ENCODE data around the gene MTUS2.

DNA sequence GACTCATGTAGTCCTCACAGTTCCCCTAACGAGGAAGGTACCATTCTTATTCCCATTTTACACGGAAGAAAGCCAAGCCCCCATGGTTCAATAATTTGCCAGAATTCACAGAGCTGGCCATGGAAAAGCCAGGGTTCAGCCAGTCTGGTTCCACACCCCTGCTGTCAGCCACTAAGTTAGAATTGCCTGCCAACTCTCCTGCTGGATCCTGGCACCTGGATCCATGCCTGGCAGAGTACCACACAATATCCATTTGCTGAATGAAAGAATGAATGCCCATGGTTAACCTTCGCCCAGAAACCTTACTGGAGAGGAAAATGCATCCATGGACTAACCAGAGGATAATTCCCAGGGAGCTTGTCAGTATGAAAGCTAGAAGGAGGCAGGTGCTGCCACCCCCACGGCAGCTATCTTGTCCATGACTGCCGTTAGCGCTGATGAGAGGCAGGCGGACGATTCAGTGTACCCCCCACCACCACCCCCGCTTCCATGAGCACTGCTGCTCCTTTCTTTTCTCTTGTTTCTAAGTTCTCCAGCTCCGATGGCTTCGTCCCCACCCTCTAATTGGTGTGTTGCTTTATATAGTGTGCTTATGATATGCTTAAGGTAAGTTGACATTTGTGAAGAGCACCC, 660.9 kb downstream of the MTUS2 start:
- no peak for TF ChIP-seq POLR2A (IDR thresholded peaks at IDR 0.05; ENCODE audit: low read length)
- TF ChIP-seq GATA1 (IDR thresholded peaks at IDR 0.05; ENCODE audit: low read depth, low read length), result no peak

Data from erythroblast (primary cell).